ENCODE data around the gene ADK. TPM values are rescaled to one million over a fixed set of nuclear protein-coding genes. Genes with fewer than 3 reads are reported as not detected.

Gene ADK
- total and polyA plus RNA-seq, 2 experiments from 2014 or later: 39.9 to 53.0 TPM

GRCh38 chr10:74624501-74624900 is 473.5 kb downstream of the ADK start (continued):
- TF ChIP-seq JUNB (IDR thresholded peaks at IDR 0.05; ENCODE audit: unreplicated experiment): no peak
- no peak for TF ChIP-seq CREB1 (CRISPR knock-in tag; IDR thresholded peaks at IDR 0.05; ENCODE audit: low read depth)
- no peak for TF ChIP-seq POLR2AphosphoS5 (IDR thresholded peaks at IDR 0.05; ENCODE audit: low read depth)
- no peak for TF ChIP-seq ZNF331 (CRISPR knock-in tag; IDR thresholded peaks at IDR 0.05; ENCODE audit: low read depth)
- no peak for TF ChIP-seq REST (IDR thresholded peaks at IDR 0.05; ENCODE audit: unreplicated experiment)
- TF ChIP-seq CTCF (conservative IDR thresholded peaks at IDR 0.05; ENCODE audit: low read depth in 2 of 2): no peak
- no peak for TF ChIP-seq EZH2 (IDR thresholded peaks at IDR 0.05; ENCODE audit: low read depth, unreplicated experiment)
- no peak for TF ChIP-seq ZNF114 (CRISPR knock-in tag; IDR thresholded peaks at IDR 0.05)
- TF ChIP-seq STAT1 (IDR thresholded peaks at IDR 0.05; ENCODE audit: unreplicated experiment): no peak

- peaks cover 12% of the 10 kb centered on the region; the same call in 2 of the 3 replicates for H3K4me1 Mint-ChIP-seq
- H3K4me3 Mint-ChIP-seq: no peak overlapping the region
- H2AFZ ChIP-seq: no peak overlapping the region
- H3K27me3 Mint-ChIP-seq (ENCODE audit: insufficient read depth, low read depth, poor library complexity): no peaks in the 10 kb centered on the region
- H3K4me1 ChIP-seq (ENCODE audit: insufficient read depth): peaks cover 4% of the 10 kb centered on the region; the same call in 1 of the 2 replicates
- H3K9me3 Mint-ChIP-seq: no peaks in the 10 kb centered on the region
- H4K20me1 ChIP-seq (replicated peaks; ENCODE audit: insufficient read depth): no peaks in the 10 kb centered on the region
- no peak overlapping the region for H3K27ac Mint-ChIP-seq
- H3K4me2 ChIP-seq: no peak overlapping the region
- no peaks in the 10 kb centered on the region for H3K79me2 ChIP-seq (replicated peaks; ENCODE audit: insufficient read depth)
- no peak overlapping the region for H3K27ac ChIP-seq (ENCODE audit: low read depth)
- H3K4me3 ChIP-seq: no peak overlapping the region
- DNase-seq (ENCODE audit: low spot score) (no peak), ATAC-seq (no peak)
- H3F3A ChIP-seq (replicated peaks; ENCODE audit: low read depth): no peaks in the 10 kb centered on the region
- 0 out of 3 replicates have a peak, but pooled peaks cover 2% of the 10 kb centered on the region for H3K36me3 Mint-ChIP-seq (ENCODE audit: low read depth)
- H3K36me3 ChIP-seq (ENCODE audit: insufficient read depth): no peaks in the 10 kb centered on the region
- no peak for TF ChIP-seq ZNF331 (CRISPR knock-in tag; IDR thresholded peaks at IDR 0.05; ENCODE audit: low read depth)
- no peak for TF ChIP-seq POLR2AphosphoS5 (IDR thresholded peaks at IDR 0.05; ENCODE audit: low read depth)
- TF ChIP-seq ETS1 (IDR thresholded peaks at IDR 0.05): no peak
- no peak for TF ChIP-seq EZH2phosphoT487 (IDR thresholded peaks at IDR 0.05; ENCODE audit: unreplicated experiment)
- no peaks in the 10 kb centered on the region for H3K27me3 ChIP-seq (ENCODE audit: insufficient read depth)
- H3K9me2 ChIP-seq (ENCODE audit: insufficient read depth): no peaks in the 10 kb centered on the region
These were observed 477.1 kb downstream of the ADK start for GRCh38 chr10:74628136-74628535.
